Ovary (tissue), 9 donors: ENCODE data around the gene FOXG1. TPM values are rescaled to one million over a fixed set of nuclear protein-coding genes. Genes with fewer than 3 reads are reported as not detected.

Source experiments
- DNase-seq, 5 donors: peaks; one replicate each; pipeline ENCODE4 v3.0.0-alpha.2; 2019 to 2020
- H3K27ac ChIP-seq, 2 donors: fragments of 200-600 bp; one replicate each; pipeline versions ENCODE4 v1.5.1 to v1.8.0; 2019 to 2022
- H3K27me3 ChIP-seq: fragments of 200-600 bp; one replicate; pipeline ENCODE4 v1.8.0; 2022
- H3K36me3 ChIP-seq: fragments of 200-600 bp; sonication (generic); one replicate; pipeline ENCODE4 v1.5.1; 2019
- H3K4me1 ChIP-seq: one replicate; pipeline ENCODE4 v1.8.1; 2013; ENCODE audit warnings: mild to moderate bottlenecking, moderate library complexity; ENCODE audit not compliant: insufficient read depth
- H3K4me3 ChIP-seq: fragments of 200-600 bp; sonication (generic); one replicate; pipeline ENCODE4 v1.5.1; 2017
- H3K9me3 ChIP-seq, 2 donors: fragments of 200-600 bp in 1 of 2; sonication (generic) in 1 of 2; one replicate each; pipeline versions ENCODE4 v1.5.1 to v1.8.1; 2013 to 2019; ENCODE audit warnings: mild to moderate bottlenecking in 1 of 2, moderate library complexity in 1 of 2
- CTCF ChIP-seq, 3 donors: fragments of 450-650 bp in 2 of 3; fragments of 200-600 bp in 1 of 3; IDR thresholded peaks; one replicate each; pipeline versions ENCODE4 v1.5.1 to v1.8.0; 2016 to 2022; ENCODE audit warnings: antibody characterized with exemption in 3 of 3, mild to moderate bottlenecking in 1 of 3
- EP300 ChIP-seq: sonication (generic); formaldehyde crosslinking; IDR thresholded peaks from one replicate; pipeline ENCODE4 v1.6.1; 2017; ENCODE audit warnings: antibody characterized with exemption
- POLR2A ChIP-seq: fragments of 450-650 bp; IDR thresholded peaks from one replicate; pipeline ENCODE4 v1.6.1; 2017; ENCODE audit warnings: antibody characterized with exemption, mild to moderate bottlenecking, moderate library complexity
- WGBS, 3 donors: extraction: QIAGEN DNeasy Blood & Tissue Kit in 1 of 3; methylation state at CpG; one replicate each; pipeline versions ENCODE4 v1.1.5 to v1.1.7; 2013 to 2017; 5-methylcytosine and 5-hydroxymethylcytosine counted together
- intact Hi-C, 4 donors: fragments of 100-400 bp; cut with DNase I; formaldehyde crosslinking; loops; one replicate each; pipeline versions ENCODE4 v1.11.0 to v1.15.1; 2022 to 2023
- polyA plus RNA-seq, 2 donors: library from polyadenylated mRNA; stranded (reverse); fragments of 200-250 nt in 1 of 2; fragments of 350-450 nt in 1 of 2; fragmentation: Illumina TruSeq in 1 of 2; extraction: RNeasy Lipid Tissue Mini Kit (QIAGEN cat#74804) in 1 of 2; gene quantifications; one replicate each; pipeline ENCODE4 v1.2.3, GENCODE V29; 2013 to 2014
- total RNA-seq, 7 donors: library from RNA; depleted of rRNA in 2 of 7; stranded (reverse); fragments of >200 nt in 2 of 7; fragmentation: NEBNext Ultra II Directional in 3 of 7; extraction: Animal tissue kit (Norgen Biotek cat#: 25700) in 3 of 7; gene quantifications; one replicate each; pipeline versions ENCODE4 v1.1.0 to v1.2.4, GENCODE V29; 2016 to 2023
- donor health status: DM: no; HTN: no; CAD: no; lungs with moderate emphysema.
- donor health status: DM: no; HTN: no; CAD: no.
- donor health status: Bipolar disorder and iron deficiency.
- donor health status: DM: yes; HTN: yes; CAD: no.
- donor health status: DM: no; HTN: no; CAD: no.
- donor health status: DM: yes; HTN: yes; CAD: no.

FOXG1 gene
- total and polyA plus RNA-seq, 9 donors: 0.10 to 1.8 (median 0.17) TPM; not detected in 1

GRCh38 chr14:28756884-28757570, 9.6 kb upstream of the FOXG1 start:
- Histone ChIP-seq H3K27ac (no peak overlapping the region), H3K4me1 (no peaks in the 10 kb centered on the region), H3K4me3 (no peak overlapping the region), H3K27me3 (no peaks in the 10 kb centered on the region), H3K36me3 (no peaks in the 10 kb centered on the region), H3K9me3 (no peaks in the 10 kb centered on the region)
- TF ChIP-seq CTCF (IDR thresholded peaks at IDR 0.05) (no peak), POLR2A (no peak), EP300 (no peak)
- DNase-seq: no peak
- intact Hi-C loops: loop anchor here in 3 of 4 donors (10.0 kb wide), 2 partner anchors 778 to 1458 kb away; no protein-coding TSS in a partner anchor
- WGBS, 3 donors: 5 to 8% (median 6%) methylated on average over 23 of the region's 23 CpGs

GRCh38 chr14:28757786-28758185, 8.8 kb upstream of the FOXG1 start:
- DNase-seq: no peak
- Histone ChIP-seq H3K27ac (no peak overlapping the region), H3K27me3 (no peaks in the 10 kb centered on the region), H3K4me3 (no peak overlapping the region), H3K4me1 (no peaks in the 10 kb centered on the region), H3K9me3 (no peaks in the 10 kb centered on the region), H3K36me3 (no peaks in the 10 kb centered on the region)
- TF ChIP-seq EP300 (no peak), POLR2A (no peak), CTCF (IDR thresholded peaks at IDR 0.05) (no peak)
- WGBS, 3 donors: 12 to 13% (median 12%) methylated on average over 7 of the region's 7 CpGs
- intact Hi-C loops: loop anchor here in 3 of 4 donors (10.0 kb wide), 2 partner anchors 777 to 1457 kb away; no protein-coding TSS in a partner anchor

- no peak for TF ChIP-seq POLR2A
- H3K36me3 ChIP-seq: no peaks in the 10 kb centered on the region
- no peak overlapping the region for H3K27ac ChIP-seq
- WGBS, 3 donors: 9 to 12% (median 11%) methylated on average over 12 of the region's 12 CpGs
- no peak overlapping the region for H3K4me3 ChIP-seq
- intact Hi-C loops: loop anchor here in 3 of 4 donors (10.0 kb wide), 2 partner anchors 776 to 1456 kb away; no protein-coding TSS in a partner anchor
- no peaks in the 10 kb centered on the region for H3K27me3 ChIP-seq
- no peaks in the 10 kb centered on the region for H3K4me1 ChIP-seq
- no peak for DNase-seq
- no peaks in the 10 kb centered on the region for H3K9me3 ChIP-seq
Observed at GRCh38 chr14:28758253-28758884, 8.2 kb upstream of the FOXG1 start.

- DNase-seq: no peak
- no peak for TF ChIP-seq POLR2A
- no peak for TF ChIP-seq CTCF (IDR thresholded peaks at IDR 0.05)
- no peak for TF ChIP-seq EP300
- Histone ChIP-seq H3K9me3 (no peaks in the 10 kb centered on the region), H3K4me1 (no peaks in the 10 kb centered on the region), H3K27ac (no peak overlapping the region), H3K27me3 (no peaks in the 10 kb centered on the region), H3K36me3 (no peaks in the 10 kb centered on the region), H3K4me3 (no peak overlapping the region)
- 6 to 8% (median 7%) methylated on average over 30 of the region's 30 CpGs for WGBS, 3 donors
- intact Hi-C loops: loop anchor here in 3 of 4 donors (10.0 kb wide), 2 partner anchors 776 to 1456 kb away; no protein-coding TSS in a partner anchor
Observed at GRCh38 chr14:28758885-28759652, 7.5 kb upstream of the FOXG1 start.
